ENCODE data around the gene PRAME.

- no peak for TF ChIP-seq CTCF (IDR thresholded peaks at IDR 0.05; ENCODE audit: low read depth, low read length)
- TF ChIP-seq EZH2phosphoT487 (IDR thresholded peaks at IDR 0.05; ENCODE audit: low read depth) = no peak
These were observed 34.2 kb upstream of the PRAME start for GRCh38 chr22:22593250-22593649.
